DOHH2 (cell line): ENCODE results near the gene VPS26B.
"Not testable (repeated sequence)": the region's sequence is repeated elsewhere in the genome, so short reads cannot be mapped to it uniquely, and the experiment has no call there.

ENCODE experiments used
- H3F3A ChIP-seq: fragments of 200-600 bp; sonication (generic), shearing (Covaris generic); 2 replicates; pipeline ENCODE4 v1.6.0; 2016; ENCODE audit warnings: antibody characterized with exemption, mild to moderate bottlenecking; ENCODE audit not compliant: control insufficient read depth, insufficient read depth
- H3K27ac ChIP-seq: fragments of 200-600 bp; sonication (generic); 2 replicates; pipeline ENCODE4 v1.5.1; 2014; ENCODE audit warnings: low read depth, mild to moderate bottlenecking, low read length, moderate library complexity
- H3K27me3 ChIP-seq: fragments of 200-600 bp; sonication (generic); 2 replicates; pipeline ENCODE4 v1.6.1; 2014; ENCODE audit warnings: mild to moderate bottlenecking, low read length, mixed read lengths; ENCODE audit not compliant: control insufficient read depth
- H3K36me3 ChIP-seq: fragments of 200-600 bp; sonication (generic); 2 replicates; pipeline ENCODE4 v1.6.1; 2014; ENCODE audit warnings: mild to moderate bottlenecking, low read length, moderate library complexity, mixed read lengths; ENCODE audit not compliant: control insufficient read depth
- H3K4me1 ChIP-seq: fragments of 200-600 bp; sonication (generic); 2 replicates; pipeline ENCODE4 v1.6.1; 2014; ENCODE audit warnings: mild to moderate bottlenecking, low read length, mixed read lengths; ENCODE audit not compliant: control insufficient read depth
- H3K4me2 ChIP-seq: fragments of 200-600 bp; sonication (generic); 2 replicates; pipeline ENCODE4 v1.6.0; 2014; ENCODE audit warnings: mild to moderate bottlenecking, low read length, moderate library complexity
- H3K4me3 ChIP-seq: fragments of 200-600 bp; sonication (generic); 2 replicates; pipeline ENCODE4 v1.5.1; 2014; ENCODE audit warnings: mild to moderate bottlenecking, low read length, mixed read lengths
- H3K79me2 ChIP-seq: fragments of 200-600 bp; sonication (generic); 2 replicates; pipeline ENCODE4 v1.6.1; 2014; ENCODE audit warnings: mild to moderate bottlenecking, low read length, mixed read lengths; ENCODE audit not compliant: control insufficient read depth
- H3K9me2 ChIP-seq: fragments of 200-600 bp; sonication (generic); replicated peaks from 2 replicates; pipeline ENCODE4 v1.6.1; 2014; ENCODE audit warnings: mild to moderate bottlenecking, low read length, mixed read lengths; ENCODE audit not compliant: control insufficient read depth
- H3K9me3 ChIP-seq: fragments of 200-600 bp; sonication (generic); 2 replicates; pipeline ENCODE4 v1.6.1; 2014; ENCODE audit warnings: antibody characterized with exemption, low read length, mixed read lengths; ENCODE audit not compliant: control insufficient read depth, insufficient read depth
- H4K20me1 ChIP-seq: fragments of 200-600 bp; sonication (generic); 2 replicates; pipeline ENCODE4 v1.6.0; 2014; ENCODE audit warnings: low read depth, mild to moderate bottlenecking, antibody characterized with exemption, low read length, moderate library complexity; ENCODE audit not compliant: control insufficient read depth, insufficient read depth
- EZH2phosphoT487 ChIP-seq: fragments of 200-600 bp; sonication (generic); IDR thresholded peaks from 2 replicates; pipeline ENCODE4 v1.6.1; 2017; ENCODE audit warnings: borderline replicate concordance, mild to moderate bottlenecking, antibody characterized with exemption, low read length, moderate library complexity, mixed read lengths
- TF ChIP-seq, protein P1 (sequence below): fragments of 200-600 bp; sonication (generic); IDR thresholded peaks from one replicate; pipeline ENCODE4 v1.5.1; 2014; ENCODE audit warnings: antibody characterized with exemption, mild to moderate bottlenecking, low read depth, low read length; ENCODE audit not compliant: poor library complexity, severe bottlenecking

The VPS26B gene

DNA sequence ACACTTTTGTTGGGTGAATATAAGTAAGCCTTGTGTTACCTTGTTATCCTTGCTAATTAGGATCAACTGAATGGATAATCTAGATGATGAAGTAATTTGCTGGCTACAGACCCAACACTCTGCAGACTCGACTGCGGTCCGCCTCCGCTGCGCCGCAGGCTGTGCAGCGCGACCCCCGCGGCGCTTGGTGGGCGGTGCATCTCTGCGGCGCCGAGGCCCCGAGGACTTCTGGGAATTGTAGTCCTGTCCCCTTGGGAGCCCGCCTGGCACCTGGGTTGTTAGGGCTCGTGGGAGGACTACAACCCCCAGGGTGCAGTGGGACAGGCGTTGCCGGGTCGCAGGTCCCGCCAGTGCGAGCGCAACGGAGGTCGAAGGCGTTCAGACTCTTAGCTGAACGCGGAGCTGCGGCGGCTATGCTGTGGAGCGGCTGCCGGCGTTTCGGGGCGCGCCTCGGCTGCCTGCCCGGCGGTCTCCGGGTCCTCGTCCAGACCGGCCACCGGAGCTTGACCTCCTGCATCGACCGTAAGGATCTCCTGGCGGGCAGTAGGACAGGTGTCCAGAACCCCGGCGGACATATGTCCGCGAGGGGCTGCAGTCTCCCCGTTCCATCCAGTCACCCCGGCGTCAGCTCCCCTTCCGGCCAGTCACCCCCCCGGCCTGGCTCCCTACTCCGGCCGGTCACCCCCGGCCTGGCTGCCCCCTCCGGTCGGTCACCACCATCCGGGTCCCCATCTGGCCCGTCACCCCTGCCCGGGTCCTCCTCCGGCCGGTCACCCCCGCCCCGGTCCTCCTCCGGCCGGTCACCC, 28.9 kb downstream of the VPS26B start, which contains the start of the genes ACAD8 and THYN1:
Gene ACAD8 (plus strand): TSS at position 381 of the 806 bp plus-strand sequence. CDS start 33 bp downstream, at position 414.
Gene THYN1 (minus strand): TSS at position 165 of the 806 bp plus-strand sequence. CDS start 470 bp downstream, outside the sequence.
- TF ChIP-seq EZH2phosphoT487 = no peak
- TF ChIP-seq, protein P1, sequence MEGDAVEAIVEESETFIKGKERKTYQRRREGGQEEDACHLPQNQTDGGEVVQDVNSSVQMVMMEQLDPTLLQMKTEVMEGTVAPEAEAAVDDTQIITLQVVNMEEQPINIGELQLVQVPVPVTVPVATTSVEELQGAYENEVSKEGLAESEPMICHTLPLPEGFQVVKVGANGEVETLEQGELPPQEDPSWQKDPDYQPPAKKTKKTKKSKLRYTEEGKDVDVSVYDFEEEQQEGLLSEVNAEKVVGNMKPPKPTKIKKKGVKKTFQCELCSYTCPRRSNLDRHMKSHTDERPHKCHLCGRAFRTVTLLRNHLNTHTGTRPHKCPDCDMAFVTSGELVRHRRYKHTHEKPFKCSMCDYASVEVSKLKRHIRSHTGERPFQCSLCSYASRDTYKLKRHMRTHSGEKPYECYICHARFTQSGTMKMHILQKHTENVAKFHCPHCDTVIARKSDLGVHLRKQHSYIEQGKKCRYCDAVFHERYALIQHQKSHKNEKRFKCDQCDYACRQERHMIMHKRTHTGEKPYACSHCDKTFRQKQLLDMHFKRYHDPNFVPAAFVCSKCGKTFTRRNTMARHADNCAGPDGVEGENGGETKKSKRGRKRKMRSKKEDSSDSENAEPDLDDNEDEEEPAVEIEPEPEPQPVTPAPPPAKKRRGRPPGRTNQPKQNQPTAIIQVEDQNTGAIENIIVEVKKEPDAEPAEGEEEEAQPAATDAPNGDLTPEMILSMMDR = peak; percentile 25
- Histone ChIP-seq H3K27ac (no peak within 1 kb of the TSS), H3K79me2 (peaks cover 19% of the 10 kb centered on the region), H3K4me3 (peak within 1 kb of the TSS; percentile 82), H4K20me1 (peaks cover 2% of the 10 kb centered on the region; the same call in 1 of the 2 replicates), H3K4me1 (peaks cover 19% of the 10 kb centered on the region), H3K4me2 (peak within 1 kb of the TSS; percentile 94), H3K36me3 (peaks cover 32% of the 10 kb centered on the region), H3K27me3 (no peaks in the 10 kb centered on the region), H3F3A (no peaks in the 10 kb centered on the region), H3K9me3 (no peaks in the 10 kb centered on the region), H3K9me2 (no peaks in the 10 kb centered on the region)

GRCh38 chr11:134254433-134255183, 30.1 kb downstream of the VPS26B start:
- peaks cover 19% of the 10 kb centered on the region for H3K79me2 ChIP-seq
- no peaks in the 10 kb centered on the region for H3K9me3 ChIP-seq
- H3K27ac ChIP-seq = no peak overlapping the region
- no peaks in the 10 kb centered on the region for H3K9me2 ChIP-seq
- peak overlapping the region; percentile 82 for H3K4me3 ChIP-seq
- peak overlapping the region; percentile 94 for H3K4me2 ChIP-seq
- peaks cover 3% of the 10 kb centered on the region; the same call in 1 of the 2 replicates for H4K20me1 ChIP-seq
- no peaks in the 10 kb centered on the region for H3K27me3 ChIP-seq
- TF ChIP-seq, protein P1 = no peak
- no peak for TF ChIP-seq EZH2phosphoT487
- peaks cover 19% of the 10 kb centered on the region for H3K4me1 ChIP-seq
- no peaks in the 10 kb centered on the region for H3F3A ChIP-seq
- H3K36me3 ChIP-seq = peaks cover 28% of the 10 kb centered on the region

GRCh38 chr11:134255184-134255561, 30.7 kb downstream of the VPS26B start:
- not testable (repeated sequence) for H3K4me2 ChIP-seq, H3K4me3 ChIP-seq, H3K27ac ChIP-seq, H4K20me1 ChIP-seq, H3K9me2 ChIP-seq, H3F3A ChIP-seq, H3K27me3 ChIP-seq, H3K9me3 ChIP-seq
- Histone ChIP-seq H3K36me3 (peaks cover 28% of the 10 kb centered on the region), H3K79me2 (peaks cover 19% of the 10 kb centered on the region), H3K4me1 (peaks cover 20% of the 10 kb centered on the region)
